OCI-LY7 (cell line): Measurements from ENCODE around the gene ITGB6.

ENCODE experiments used
- EZH2phosphoT487 ChIP-seq: fragments of 200-600 bp; sonication (generic); IDR thresholded peaks from 2 replicates; pipeline ENCODE4 v1.6.1; 2018; ENCODE audit warnings: low read depth, borderline replicate concordance, mild to moderate bottlenecking, mixed run types, antibody characterized with exemption, low read length, moderate library complexity, mixed read lengths
- TF ChIP-seq, protein P1 (sequence below): fragments of 200-600 bp; sonication (generic); conservative IDR thresholded peaks from 2 replicates; pipeline ENCODE4 v1.5.1; 2014; ENCODE audit warnings: mild to moderate bottlenecking, antibody characterized with exemption, low read length, moderate library complexity, mixed read lengths

DNA sequence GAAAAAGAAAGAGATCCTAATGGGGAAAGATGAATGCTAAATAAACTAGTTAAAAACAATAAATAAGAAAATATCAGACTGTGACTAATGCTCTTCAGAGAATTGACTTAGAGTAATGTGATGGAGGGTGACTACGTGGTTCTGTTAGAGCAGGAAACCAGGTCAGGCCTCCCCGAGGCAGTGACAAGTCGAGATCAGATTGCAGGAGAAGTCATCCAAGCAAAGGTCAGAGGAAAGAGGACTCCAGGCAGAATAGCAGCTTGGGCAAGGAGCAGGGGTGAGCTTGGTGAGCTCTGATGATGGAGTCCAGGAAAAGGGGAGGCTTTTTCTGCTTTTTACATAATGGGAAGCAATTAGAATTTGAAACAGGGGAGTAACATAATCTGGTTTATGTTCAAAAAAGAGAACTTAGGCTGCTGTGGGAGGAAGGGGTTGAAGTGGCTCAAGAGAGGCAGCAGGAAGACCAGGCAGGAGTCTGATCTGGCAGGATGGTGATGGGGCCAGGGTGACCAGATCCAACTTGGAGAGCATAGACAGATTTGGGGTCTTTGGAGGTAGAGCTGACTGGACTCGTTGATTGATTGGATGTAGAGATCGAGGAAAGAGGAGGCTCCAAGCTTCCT lies 27.3 kb upstream of the ITGB6 start:
- TF ChIP-seq EZH2phosphoT487 = no peak
- TF ChIP-seq, protein P1, sequence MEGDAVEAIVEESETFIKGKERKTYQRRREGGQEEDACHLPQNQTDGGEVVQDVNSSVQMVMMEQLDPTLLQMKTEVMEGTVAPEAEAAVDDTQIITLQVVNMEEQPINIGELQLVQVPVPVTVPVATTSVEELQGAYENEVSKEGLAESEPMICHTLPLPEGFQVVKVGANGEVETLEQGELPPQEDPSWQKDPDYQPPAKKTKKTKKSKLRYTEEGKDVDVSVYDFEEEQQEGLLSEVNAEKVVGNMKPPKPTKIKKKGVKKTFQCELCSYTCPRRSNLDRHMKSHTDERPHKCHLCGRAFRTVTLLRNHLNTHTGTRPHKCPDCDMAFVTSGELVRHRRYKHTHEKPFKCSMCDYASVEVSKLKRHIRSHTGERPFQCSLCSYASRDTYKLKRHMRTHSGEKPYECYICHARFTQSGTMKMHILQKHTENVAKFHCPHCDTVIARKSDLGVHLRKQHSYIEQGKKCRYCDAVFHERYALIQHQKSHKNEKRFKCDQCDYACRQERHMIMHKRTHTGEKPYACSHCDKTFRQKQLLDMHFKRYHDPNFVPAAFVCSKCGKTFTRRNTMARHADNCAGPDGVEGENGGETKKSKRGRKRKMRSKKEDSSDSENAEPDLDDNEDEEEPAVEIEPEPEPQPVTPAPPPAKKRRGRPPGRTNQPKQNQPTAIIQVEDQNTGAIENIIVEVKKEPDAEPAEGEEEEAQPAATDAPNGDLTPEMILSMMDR = no peak
